Smooth muscle cell (in vitro differentiated cells): ENCODE measurements around the gene CEP85. TPM values are rescaled to one million over a fixed set of nuclear protein-coding genes. Genes with fewer than 3 reads are reported as not detected.

Experiments
- DNase-seq: peaks from one replicate; lab custom pipeline; 2025; ENCODE audit not compliant: unreplicated experiment; lab: John Stamatoyannopoulos, UW
- H2AFZ ChIP-seq: fragments of 200-600 bp; sonication (generic); 2 replicates; pipeline ENCODE4 v1.6.0; 2016; ENCODE audit warnings: antibody characterized with exemption, low read depth, mild to moderate bottlenecking
- H3F3A ChIP-seq: fragments of 200-600 bp; sonication (generic); 2 replicates; pipeline ENCODE4 v1.6.0; 2017; ENCODE audit warnings: antibody characterized with exemption, low read depth
- H3K27ac ChIP-seq: fragments of 200-600 bp; sonication (generic); 2 replicates; pipeline ENCODE4 v1.5.1; 2016; ENCODE audit warnings: low read depth, mild to moderate bottlenecking
- H3K27me3 ChIP-seq: fragments of 200-600 bp; sonication (generic); 2 replicates; pipeline ENCODE4 v1.6.1; 2016; ENCODE audit warnings: low read depth, mild to moderate bottlenecking
- H3K36me3 ChIP-seq: fragments of 200-600 bp; sonication (generic); 2 replicates; pipeline ENCODE4 v1.5.1; 2016; ENCODE audit warnings: low read depth
- H3K4me1 ChIP-seq: fragments of 200-600 bp; sonication (generic); 2 replicates; pipeline ENCODE4 v1.5.1; 2016; ENCODE audit warnings: low read depth
- H3K4me2 ChIP-seq: fragments of 200-600 bp; sonication (generic); 2 replicates; pipeline ENCODE4 v1.6.0; 2016; ENCODE audit warnings: mild to moderate bottlenecking
- H3K4me3 ChIP-seq: fragments of 200-600 bp; sonication (generic); 2 replicates; pipeline ENCODE4 v1.5.1; 2016; ENCODE audit warnings: mild to moderate bottlenecking
- H3K79me2 ChIP-seq: fragments of 200-600 bp; sonication (generic); 2 replicates; pipeline ENCODE4 v1.6.0; 2016; ENCODE audit warnings: low read depth, mild to moderate bottlenecking
- H3K9ac ChIP-seq: fragments of 200-600 bp; sonication (generic); 2 replicates; pipeline ENCODE4 v1.6.0; 2016; ENCODE audit warnings: low read depth
- H3K9me3 ChIP-seq: fragments of 200-600 bp; sonication (generic); replicated peaks from 2 replicates; pipeline ENCODE4 v1.5.1; 2016; ENCODE audit warnings: low read depth
- H4K20me1 ChIP-seq: fragments of 200-600 bp; sonication (generic); 2 replicates; pipeline ENCODE4 v1.6.0; 2016; ENCODE audit warnings: low read depth
- CTCF ChIP-seq: fragments of 200-600 bp; sonication (generic); IDR thresholded peaks from 2 replicates; pipeline ENCODE4 v1.5.1; 2017; ENCODE audit warnings: borderline replicate concordance, mild to moderate bottlenecking, antibody characterized with exemption; ENCODE audit not compliant: insufficient read depth, poor library complexity, severe bottlenecking
- WGBS: methylation state at CpG from one replicate; pipeline ENCODE4 v1.1.7; 2016; ENCODE audit warnings: low lambda C conversion rate; 5-methylcytosine and 5-hydroxymethylcytosine counted together
- polyA plus RNA-seq: library from polyadenylated mRNA; unstranded; fragments of >200 nt; fragmentation: Nextera tagmentation; extraction: Ambion mirVana; gene quantifications from 2 replicates; pipeline ENCODE4 v1.2.1, GENCODE V29; 2016
- total RNA-seq: library from RNA; depleted of rRNA; stranded (reverse); fragments of >200 nt; gene quantifications from 2 replicates; pipeline ENCODE4 v1.2.3, GENCODE V29; 2014

Gene CEP85
- total and polyA plus RNA-seq, 2 experiments from 2014 or later = 6.0 to 8.0 TPM

DNA sequence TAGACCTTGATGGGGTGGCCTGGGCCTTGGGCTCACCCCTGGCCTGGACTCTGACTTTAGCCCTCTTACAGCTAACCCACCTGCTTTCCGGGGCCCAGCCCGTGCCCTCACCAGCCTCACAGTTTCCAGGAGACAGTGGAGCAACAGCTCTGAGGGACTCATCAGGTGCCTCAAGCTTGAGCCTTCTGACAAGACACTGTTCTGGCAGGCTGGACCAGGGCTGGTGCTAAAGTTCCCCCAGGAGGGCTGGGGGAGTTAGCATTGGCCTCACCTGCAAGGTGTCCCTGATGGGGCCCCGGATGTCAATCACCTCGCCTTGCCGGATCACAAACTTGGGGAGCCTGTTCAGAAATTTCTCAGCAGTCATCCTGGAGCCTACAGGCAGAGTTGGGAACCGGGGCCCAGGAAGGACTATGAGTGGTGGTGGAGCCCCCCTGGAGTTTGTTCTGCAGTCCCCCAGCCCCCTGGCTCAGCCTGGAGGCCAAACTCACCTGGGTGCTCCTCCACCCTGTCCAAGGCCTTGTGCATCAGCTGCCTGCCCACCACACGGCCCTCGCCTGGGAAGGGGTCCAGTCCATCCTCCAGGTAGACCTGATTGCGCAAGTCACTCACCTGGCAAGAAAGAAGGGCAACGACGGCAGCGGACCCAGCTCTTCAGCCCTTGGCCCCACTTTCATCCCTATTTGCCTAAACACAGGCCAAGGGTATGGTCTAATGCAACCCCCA is 50.0 kb downstream of the CEP85 start:
- no peak overlapping the region for H3K9ac ChIP-seq
- TF ChIP-seq CTCF = no peak
- no peak overlapping the region for H3K4me3 ChIP-seq
- H3F3A ChIP-seq = peaks cover 19% of the 10 kb centered on the region
- no peaks in the 10 kb centered on the region for H3K9me3 ChIP-seq
- no peaks in the 10 kb centered on the region for H3K27me3 ChIP-seq
- peak overlapping the region; percentile 96 for H3K27ac ChIP-seq
- H3K36me3 ChIP-seq = no peaks in the 10 kb centered on the region
- peak overlapping the region; percentile 94 for H3K4me2 ChIP-seq
- H3K4me1 ChIP-seq = peaks cover 37% of the 10 kb centered on the region
- H3K79me2 ChIP-seq = no peaks in the 10 kb centered on the region
- H4K20me1 ChIP-seq = peaks cover 38% of the 10 kb centered on the region
- WGBS = 95% methylated on average over 12 of the region's 12 CpGs
- H2AFZ ChIP-seq = no peak overlapping the region
- no peak for DNase-seq

- DNase-seq = peak; percentile 52
- H3K27me3 ChIP-seq = no peaks in the 10 kb centered on the region
- no peaks in the 10 kb centered on the region for H3K79me2 ChIP-seq
- H2AFZ ChIP-seq = no peak overlapping the region
- peaks cover 38% of the 10 kb centered on the region for H4K20me1 ChIP-seq
- H3K4me2 ChIP-seq = peak overlapping the region; percentile 94
- H3K4me3 ChIP-seq = no peak overlapping the region
- H3K9ac ChIP-seq = no peak overlapping the region
- no peaks in the 10 kb centered on the region for H3K36me3 ChIP-seq
- H3K27ac ChIP-seq = peak overlapping the region; percentile 96
- H3K9me3 ChIP-seq = no peaks in the 10 kb centered on the region
- peaks cover 31% of the 10 kb centered on the region for H3K4me1 ChIP-seq
- H3F3A ChIP-seq = peaks cover 12% of the 10 kb centered on the region
- WGBS = 18% methylated on average over 22 of the region's 22 CpGs
- TF ChIP-seq CTCF = peak; percentile 38
Observed at GRCh38 chr1:26284597-26285347, 50.8 kb downstream of the CEP85 start.

- H3F3A ChIP-seq = peaks cover 12% of the 10 kb centered on the region
- H3K36me3 ChIP-seq = no peaks in the 10 kb centered on the region
- WGBS = 77% methylated on average over 19 of the region's 19 CpGs
- no peaks in the 10 kb centered on the region for H3K9me3 ChIP-seq
- peaks cover 30% of the 10 kb centered on the region for H3K4me1 ChIP-seq
- peak overlapping the region; percentile 52 for H3K4me2 ChIP-seq
- no peaks in the 10 kb centered on the region for H3K27me3 ChIP-seq
- no peak overlapping the region for H3K9ac ChIP-seq
- H3K4me3 ChIP-seq = no peak overlapping the region
- peak; percentile 24 for TF ChIP-seq CTCF
- H4K20me1 ChIP-seq = peaks cover 37% of the 10 kb centered on the region
- H3K27ac ChIP-seq = peak overlapping the region; percentile 96
- DNase-seq = no peak
- H3K79me2 ChIP-seq = no peaks in the 10 kb centered on the region
- H2AFZ ChIP-seq = no peak overlapping the region
Observed at GRCh38 chr1:26285366-26286063, 51.5 kb downstream of the CEP85 start.
